OCI-LY7 (cell line): Measurements from ENCODE around the gene VPS13D. TPM values are rescaled to one million over a fixed set of nuclear protein-coding genes. Genes with fewer than 3 reads are reported as not detected.

Experiments used
- BruUV-seq: library from RNA; stranded (reverse); fragments of 400-500 nt; replicated peaks from 2 replicates; lab custom pipeline; 2021; lab: Mats Ljungman, UMichigan
- CTCF ChIA-PET: fragments of 300-600 bp; sonication (Branson Sonifier 250); formaldehyde crosslinking; loops from one replicate; lab custom pipeline; 2022; ENCODE audit warnings: antibody characterized with exemption; ENCODE audit not compliant: unreplicated experiment; lab: Charles Lee
- POLR2A ChIA-PET: fragments of 300-600 bp; sonication (Branson Sonifier 250); formaldehyde crosslinking; loops from one replicate; lab custom pipeline; 2022; ENCODE audit warnings: antibody characterized with exemption; lab: Charles Lee
- DNase-seq: peaks from one replicate; pipeline ENCODE4 v3.0.0-alpha.2; 2015; ENCODE audit warnings: low spot score
- H2AFZ ChIP-seq: fragments of 200-600 bp; sonication (generic), shearing (Covaris generic); 2 replicates; pipeline ENCODE4 v1.6.1; 2014; ENCODE audit warnings: mild to moderate bottlenecking, antibody characterized with exemption, low read length, moderate library complexity
- H3K27ac ChIP-seq: fragments of 200-600 bp; sonication (generic); 2 replicates; pipeline ENCODE4 v1.5.1; 2014; ENCODE audit warnings: mixed run types, low read depth, mild to moderate bottlenecking, moderate library complexity, low read length, inconsistent platforms; ENCODE audit not compliant: poor library complexity, severe bottlenecking
- H3K36me3 ChIP-seq: fragments of 200-600 bp; sonication (generic); 2 replicates; pipeline ENCODE4 v1.6.1; 2014; ENCODE audit warnings: mild to moderate bottlenecking, antibody characterized with exemption, low read length, moderate library complexity, mixed read lengths; ENCODE audit not compliant: insufficient read depth
- H3K4me1 ChIP-seq: fragments of 200-600 bp; sonication (generic); 2 replicates; pipeline ENCODE4 v1.5.1; 2014; ENCODE audit warnings: mild to moderate bottlenecking, low read length; ENCODE audit not compliant: insufficient read depth, poor library complexity, severe bottlenecking
- H3K4me2 ChIP-seq: fragments of 200-600 bp; sonication (generic); 2 replicates; pipeline ENCODE4 v1.6.1; 2014; ENCODE audit warnings: mild to moderate bottlenecking, low read length
- H3K4me3 ChIP-seq: fragments of 200-600 bp; sonication (generic); 2 replicates; pipeline ENCODE4 v1.5.1; 2014; ENCODE audit warnings: mild to moderate bottlenecking, low read depth, low read length; ENCODE audit not compliant: poor library complexity, severe bottlenecking
- H3K79me2 ChIP-seq: fragments of 200-600 bp; sonication (generic); 2 replicates; pipeline ENCODE4 v1.6.1; 2016; ENCODE audit warnings: low read depth, mild to moderate bottlenecking, low read length, moderate library complexity, mixed read lengths; ENCODE audit not compliant: insufficient read depth
- H3K9me2 ChIP-seq: fragments of 200-600 bp; sonication (generic); 2 replicates; pipeline ENCODE4 v1.6.1; 2016; ENCODE audit warnings: mild to moderate bottlenecking, low read length, mixed read lengths; ENCODE audit not compliant: insufficient read depth
- H3K9me3 ChIP-seq: fragments of 200-600 bp; sonication (generic); 2 replicates; pipeline ENCODE4 v1.6.1; 2014; ENCODE audit warnings: mild to moderate bottlenecking, mixed run types, low read length, mixed read lengths
- H4K20me1 ChIP-seq: fragments of 200-600 bp; sonication (generic); 2 replicates; pipeline ENCODE4 v1.6.1; 2014; ENCODE audit warnings: mild to moderate bottlenecking, antibody characterized with exemption, low read length, moderate library complexity, mixed read lengths; ENCODE audit not compliant: insufficient read depth
- EZH2phosphoT487 ChIP-seq: fragments of 200-600 bp; sonication (generic); IDR thresholded peaks from 2 replicates; pipeline ENCODE4 v1.6.1; 2018; ENCODE audit warnings: low read depth, borderline replicate concordance, mild to moderate bottlenecking, mixed run types, antibody characterized with exemption, low read length, moderate library complexity, mixed read lengths
- intact Hi-C: fragments of 100-400 bp; cut with micrococcal nuclease; formaldehyde crosslinking; loops from one replicate; pipeline ENCODE4 v1.10.0; 2022; ENCODE audit not compliant: unreplicated experiment
- total RNA-seq, 2 experiments: library from RNA; depleted of rRNA in 1 of 2; stranded (reverse); fragments of >200 nt in 1 of 2; shearing (Covaris generic) in 1 of 2; gene quantifications; 2 replicates each; pipeline ENCODE4 v1.2.3, GENCODE V29; 2014 to 2022
- TF ChIP-seq, protein P1 (sequence below): fragments of 200-600 bp; sonication (generic); conservative IDR thresholded peaks from 2 replicates; pipeline ENCODE4 v1.5.1; 2014; ENCODE audit warnings: mild to moderate bottlenecking, antibody characterized with exemption, low read length, moderate library complexity, mixed read lengths

Gene VPS13D
- total RNA-seq, 2 experiments from 2014 or later = 23.9 to 39.2 TPM

DNA sequence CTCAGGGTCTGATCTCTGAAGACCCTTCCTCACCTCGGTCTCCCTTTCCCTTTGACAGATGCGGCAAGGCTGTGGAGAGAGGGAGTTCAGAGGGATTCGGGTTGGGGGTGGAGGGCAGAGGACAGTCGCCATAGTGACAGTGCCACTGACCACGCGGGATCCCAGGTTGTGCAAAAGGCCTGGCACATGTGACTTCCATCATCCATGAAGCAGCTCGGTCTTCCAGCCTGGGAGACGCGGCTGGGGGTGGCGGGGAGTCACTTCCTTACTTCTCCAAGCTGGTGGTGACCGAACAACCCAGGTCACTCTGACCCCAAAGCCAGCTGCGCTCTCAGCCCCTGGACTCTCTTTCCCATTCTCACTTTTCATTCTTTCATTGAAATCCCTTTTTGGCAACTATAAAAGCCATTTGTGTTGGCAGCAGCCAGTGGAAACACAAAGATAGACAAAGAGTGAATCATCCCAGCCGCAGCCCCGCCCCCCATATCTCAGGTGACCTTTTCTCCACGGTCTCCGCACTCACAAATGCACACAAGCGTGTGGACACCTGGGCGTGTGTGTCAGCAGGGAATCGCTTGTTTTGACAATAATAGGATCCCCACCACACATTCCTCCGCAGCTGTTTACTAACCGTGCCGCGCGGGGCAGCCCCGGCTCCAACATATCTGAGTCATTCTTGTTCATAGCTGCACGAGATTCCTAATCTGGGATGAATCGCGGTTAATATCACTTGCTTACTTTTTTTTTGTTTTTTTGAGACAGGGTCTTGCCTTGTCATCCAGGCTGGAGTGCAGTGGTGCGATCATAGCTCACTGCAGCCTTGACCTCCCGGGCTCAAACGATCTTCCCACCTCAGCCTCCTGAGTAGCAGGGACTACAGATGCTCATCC is 319.9 kb downstream of the VPS13D start:
- Histone ChIP-seq H3K4me3 (no peak overlapping the region), H4K20me1 (no peaks in the 10 kb centered on the region), H3K9me3 (no peaks in the 10 kb centered on the region), H3K79me2 (no peaks in the 10 kb centered on the region), H3K9me2 (no peaks in the 10 kb centered on the region), H3K36me3 (no peaks in the 10 kb centered on the region), H3K27ac (no peak overlapping the region), H3K4me1 (no peaks in the 10 kb centered on the region), H3K4me2 (no peak overlapping the region), H2AFZ (no peak overlapping the region)
- TF ChIP-seq, protein P1, sequence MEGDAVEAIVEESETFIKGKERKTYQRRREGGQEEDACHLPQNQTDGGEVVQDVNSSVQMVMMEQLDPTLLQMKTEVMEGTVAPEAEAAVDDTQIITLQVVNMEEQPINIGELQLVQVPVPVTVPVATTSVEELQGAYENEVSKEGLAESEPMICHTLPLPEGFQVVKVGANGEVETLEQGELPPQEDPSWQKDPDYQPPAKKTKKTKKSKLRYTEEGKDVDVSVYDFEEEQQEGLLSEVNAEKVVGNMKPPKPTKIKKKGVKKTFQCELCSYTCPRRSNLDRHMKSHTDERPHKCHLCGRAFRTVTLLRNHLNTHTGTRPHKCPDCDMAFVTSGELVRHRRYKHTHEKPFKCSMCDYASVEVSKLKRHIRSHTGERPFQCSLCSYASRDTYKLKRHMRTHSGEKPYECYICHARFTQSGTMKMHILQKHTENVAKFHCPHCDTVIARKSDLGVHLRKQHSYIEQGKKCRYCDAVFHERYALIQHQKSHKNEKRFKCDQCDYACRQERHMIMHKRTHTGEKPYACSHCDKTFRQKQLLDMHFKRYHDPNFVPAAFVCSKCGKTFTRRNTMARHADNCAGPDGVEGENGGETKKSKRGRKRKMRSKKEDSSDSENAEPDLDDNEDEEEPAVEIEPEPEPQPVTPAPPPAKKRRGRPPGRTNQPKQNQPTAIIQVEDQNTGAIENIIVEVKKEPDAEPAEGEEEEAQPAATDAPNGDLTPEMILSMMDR = no peak
- no peak for TF ChIP-seq EZH2phosphoT487
- POLR2A ChIA-PET = no interaction called here
- BruUV-seq = no TSS peak
- intact Hi-C loops = no loop called here
- CTCF ChIA-PET = no interaction called here
- no peak for DNase-seq

DNA sequence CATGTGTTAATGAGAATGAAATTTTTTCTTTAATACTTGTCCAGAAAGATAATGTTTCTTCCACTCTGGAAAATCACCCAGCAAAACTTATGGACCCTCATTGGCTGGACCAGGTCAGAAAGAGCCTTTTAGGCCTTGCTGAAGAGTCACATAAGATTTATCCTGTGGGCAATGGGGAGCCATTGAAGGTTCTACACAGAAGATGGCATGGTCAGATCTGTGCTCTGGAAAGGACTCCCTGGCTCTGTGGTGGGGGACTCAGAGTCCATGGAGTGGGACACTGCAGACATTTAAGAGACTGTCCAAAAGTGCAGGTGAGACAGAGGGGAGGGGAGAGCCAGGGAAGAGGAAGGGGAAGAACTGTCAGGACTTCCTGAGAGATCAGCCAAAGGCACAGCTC is 321.8 kb downstream of the VPS13D start:
- H2AFZ ChIP-seq = no peak overlapping the region
- no peak for DNase-seq
- H3K9me3 ChIP-seq = no peaks in the 10 kb centered on the region
- ChIA-PET CTCF (no interaction called here), POLR2A (no interaction called here)
- no peaks in the 10 kb centered on the region for H3K9me2 ChIP-seq
- intact Hi-C loops = no loop called here
- H3K4me2 ChIP-seq = no peak overlapping the region
- TF ChIP-seq EZH2phosphoT487 = no peak
- TF ChIP-seq, protein P1 = no peak
- no peaks in the 10 kb centered on the region for H3K36me3 ChIP-seq
- BruUV-seq = no TSS peak
- no peak overlapping the region for H3K4me3 ChIP-seq
- H4K20me1 ChIP-seq = no peaks in the 10 kb centered on the region
- no peak overlapping the region for H3K27ac ChIP-seq
- H3K79me2 ChIP-seq = no peaks in the 10 kb centered on the region
- no peaks in the 10 kb centered on the region for H3K4me1 ChIP-seq
